K562 (cell line): Measurements from ENCODE around the gene EN2. TPM values are rescaled to one million over a fixed set of nuclear protein-coding genes. Genes with fewer than 3 reads are reported as not detected.
"Not testable (repeated sequence)": the region's sequence is repeated elsewhere in the genome, so short reads cannot be mapped to it uniquely, and the experiment has no call there.

Experiments used
- ATAC-seq: fragments of 200-7000 bp; cut with Tn5 transposase; 3 replicates; pipeline ENCODE4 v1.9.1; 2020; ENCODE audit warnings: moderate library complexity
- BruUV-seq: library from RNA; stranded (reverse); fragments of 400-500 nt; replicated peaks from 2 replicates; lab custom pipeline; 2021; lab: Mats Ljungman, UMichigan
- CTCF ChIA-PET: fragments of 300-600 bp; formaldehyde crosslinking; extraction: SDS; loops from one replicate; lab custom pipeline; 2021; ENCODE audit warnings: low intra/inter-chr PET ratio; lab: Yijun Ruan, JAX
- POLR2A ChIA-PET: fragments of 300-600, 350-650 bp; sonication (Branson Sonifier 250); formaldehyde crosslinking; extraction: SDS; loops from one replicate; lab custom pipeline; 2021; ENCODE audit warnings: antibody characterized with exemption, inconsistent platforms; lab: Yijun Ruan, JAX
- DNase-seq, 4 experiments: peaks; one replicate each; pipeline versions ENCODE4 v3.0.0 to v3.0.0-alpha.2; 2011 to 2018; ENCODE audit warnings: low spot score in 3 of 4, mixed read lengths in 3 of 4; ENCODE audit errors: extremely low read depth in 1 of 4
- FAIRE-seq: peaks from 2 replicates; lab custom pipeline; 2011; peaks lifted over from hg19 to GRCh38; lab: Jason Lieb, UNC
- H2AFZ ChIP-seq: 2 replicates; pipeline ENCODE4 v1.6.0; 2011; ENCODE audit warnings: low read depth, low read length, control low read depth, inconsistent platforms
- H3K27ac ChIP-seq: fragments of 200-600 bp; 3 replicates; pipeline ENCODE4 v1.8.0; 2011; ENCODE audit warnings: low read depth, mild to moderate bottlenecking, control low read depth, inconsistent platforms, low read length, moderate library complexity, mixed read lengths; ENCODE audit errors: extremely low read depth
- H3K27me3 ChIP-seq, 2 experiments: fragments of 300-600 bp in 1 of 2; 2 replicates in 1 of 2; 3 replicates in 1 of 2; pipeline versions ENCODE4 v1.6.0 to v1.8.0; 2011; ENCODE audit warnings: inconsistent platforms in 2 of 2, low read length in 2 of 2, mild to moderate bottlenecking in 1 of 2, mixed read lengths in 1 of 2, moderate library complexity in 1 of 2; ENCODE audit not compliant: control insufficient read depth in 2 of 2, insufficient read depth in 2 of 2
- H3K36me3 ChIP-seq: fragments of 300-600 bp; 3 replicates; pipeline ENCODE4 v1.8.0; 2011; ENCODE audit warnings: mild to moderate bottlenecking, low read length, inconsistent platforms; ENCODE audit not compliant: control insufficient read depth, insufficient read depth
- H3K4me1 ChIP-seq, 2 experiments: fragments of 200-600 bp in 1 of 2; replicated peaks in 1 of 2; 2 replicates in 1 of 2; 3 replicates in 1 of 2; pipeline versions ENCODE4 v1.5.1 to v1.8.0; 2011; ENCODE audit warnings: inconsistent platforms in 2 of 2, low read length in 2 of 2, mild to moderate bottlenecking in 1 of 2, mixed read lengths in 1 of 2, moderate library complexity in 1 of 2; ENCODE audit not compliant: control insufficient read depth in 2 of 2, insufficient read depth in 2 of 2
- H3K4me2 ChIP-seq: 2 replicates; pipeline ENCODE4 v1.6.1; 2011; ENCODE audit warnings: low read length, control low read depth, inconsistent platforms, mixed read lengths; ENCODE audit not compliant: insufficient read depth
- H3K4me3 ChIP-seq: fragments of 200-600 bp; sonication (generic), shearing (Covaris generic); 2 replicates; pipeline ENCODE4 v1.5.1; 2016; ENCODE audit warnings: control low read depth, inconsistent platforms
- H3K79me2 ChIP-seq: fragments of 200-600 bp; 3 replicates; pipeline ENCODE4 v1.8.0; 2011; ENCODE audit warnings: low read length, inconsistent platforms; ENCODE audit not compliant: control insufficient read depth, insufficient read depth
- H3K9ac ChIP-seq, 2 experiments: 2 replicates each; pipeline versions ENCODE4 v1.6.0 to v1.6.1; 2011; ENCODE audit warnings: low read depth in 2 of 2, low read length in 2 of 2, control low read depth in 1 of 2, inconsistent platforms in 1 of 2, mild to moderate bottlenecking in 1 of 2, mixed read lengths in 1 of 2; ENCODE audit not compliant: insufficient read depth in 1 of 2
- H3K9me1 ChIP-seq: one replicate; pipeline ENCODE4 v1.6.0; 2011; ENCODE audit warnings: inconsistent platforms, mild to moderate bottlenecking, low read length, moderate library complexity; ENCODE audit not compliant: control insufficient read depth, insufficient read depth
- H3K9me3 ChIP-seq: replicated peaks from 2 replicates; pipeline ENCODE4 v1.5.1; 2011; ENCODE audit warnings: low read depth, low read length, inconsistent platforms; ENCODE audit not compliant: control insufficient read depth, insufficient read depth
- H4K20me1 ChIP-seq: replicated peaks from 2 replicates; pipeline ENCODE4 v1.6.1; 2011; ENCODE audit warnings: low read length, inconsistent platforms, mixed read lengths; ENCODE audit not compliant: control insufficient read depth, insufficient read depth
- L3MBTL2 ChIP-seq: fragments of 450-650 bp; IDR thresholded peaks from 2 replicates; pipeline ENCODE4 v1.6.1; 2016; ENCODE audit warnings: mild to moderate bottlenecking, moderate library complexity
- POLR3G ChIP-seq: IDR thresholded peaks from 2 replicates; pipeline ENCODE4 v1.6.1; 2011; ENCODE audit not compliant: insufficient read length, insufficient replicate concordance; ENCODE audit errors: extremely low read depth
- TSC22D4 ChIP-seq: fragments of 450-650 bp; IDR thresholded peaks from 2 replicates; pipeline ENCODE4 v1.6.1; 2016; ENCODE audit warnings: missing genetic modification characterization, missing biosample characterization, control low read depth
- ZNF239 ChIP-seq: fragments of 250-450 bp; sonication (Bioruptor Pico); IDR thresholded peaks from 2 replicates; pipeline ENCODE4 v1.4.0; 2020; ENCODE audit warnings: mild to moderate bottlenecking
- ZNF584 ChIP-seq: fragments of 200-800 bp; sonication (Bioruptor generic); IDR thresholded peaks from 2 replicates; pipeline ENCODE4 v1.6.1; 2016; ENCODE audit warnings: low read depth, mild to moderate bottlenecking, missing genetic modification characterization, missing compliant biosample characterization
- WGBS: fragments of 100-300 bp; shearing (Covaris generic); methylation state at CpG from one replicate; pipeline ENCODE4 v1.1.6; 2016; ENCODE audit warnings: low coverage, mixed read lengths; ENCODE audit not compliant: insufficient coverage; ENCODE audit errors: missing lambda C conversion rate; 5-methylcytosine and 5-hydroxymethylcytosine counted together
- in situ Hi-C: fragments of 300-500 bp; cut with MboI; formaldehyde crosslinking; loops from 4 replicates; pipeline ENCODE4 v1.15.0; 2018; ENCODE audit warnings: inconsistent platforms, mixed read lengths
- intact Hi-C: fragments of 100-400 bp; cut with micrococcal nuclease; formaldehyde crosslinking; loops from 2 replicates; pipeline ENCODE4 v1.14.2; 2022
- polyA plus RNA-seq, 8 experiments: library from polyadenylated mRNA; depleted of rRNA in 4 of 8; stranded (reverse) in 5 of 8; unstranded in 3 of 8; fragments of >200 nt; fragmentation: Nextera tagmentation in 2 of 8; fragmentation: Illumina TruSeq in 1 of 8; extraction: Ambion mirVana in 2 of 8; extraction: Trizol in 1 of 8; gene quantifications; 2 replicates each; pipeline versions ENCODE4 v1.2.1 to v1.2.3, GENCODE V29; 2011 to 2014; ENCODE audit warnings: inconsistent platforms in 1 of 8, missing spikeins in 1 of 8
- total RNA-seq, 7 experiments: library from RNA; depleted of rRNA in 6 of 7; stranded (reverse); fragments of >200 nt in 6 of 7; fragmentation: Illumina TruSeq in 2 of 7; extraction: Trizol in 2 of 7; gene quantifications; 2 replicates each; pipeline versions ENCODE4 v1.2.1 to v1.2.3, GENCODE V29; 2011 to 2021; ENCODE audit warnings: low replicate concordance in 1 of 7
- TF ChIP-seq, protein P1 (sequence below), 2 experiments: IDR thresholded peaks; 2 replicates each; pipeline ENCODE4 v1.6.1; 2011; ENCODE audit warnings: borderline replicate concordance in 1 of 2, control low read depth in 1 of 2, low read depth in 1 of 2, low read length in 1 of 2, mild to moderate bottlenecking in 1 of 2, mixed read lengths in 1 of 2, moderate library complexity in 1 of 2; ENCODE audit not compliant: insufficient read depth in 1 of 2, insufficient read length in 1 of 2, poor library complexity in 1 of 2, severe bottlenecking in 1 of 2; ENCODE audit errors: extremely low read depth in 1 of 2
- TF ChIP-seq, protein P2 (sequence below): sonication (generic); formaldehyde crosslinking; IDR thresholded peaks from 2 replicates; pipeline ENCODE4 v1.8.0; 2022; ENCODE audit warnings: missing genetic modification reagents, mild to moderate bottlenecking, borderline replicate concordance
- TF ChIP-seq, protein P3 (sequence below): fragments of 450-650 bp; formaldehyde crosslinking; conservative IDR thresholded peaks from 2 replicates; pipeline ENCODE4 v1.4.0; 2022; ENCODE audit warnings: mild to moderate bottlenecking, missing genetic modification characterization

The EN2 gene
- total and polyA plus RNA-seq, 9 of the 15 experiments (the other 6 are each of a cell fraction or from before 2014, with no cell fraction given) = 0.04 TPM; not detected in 7

DNA sequence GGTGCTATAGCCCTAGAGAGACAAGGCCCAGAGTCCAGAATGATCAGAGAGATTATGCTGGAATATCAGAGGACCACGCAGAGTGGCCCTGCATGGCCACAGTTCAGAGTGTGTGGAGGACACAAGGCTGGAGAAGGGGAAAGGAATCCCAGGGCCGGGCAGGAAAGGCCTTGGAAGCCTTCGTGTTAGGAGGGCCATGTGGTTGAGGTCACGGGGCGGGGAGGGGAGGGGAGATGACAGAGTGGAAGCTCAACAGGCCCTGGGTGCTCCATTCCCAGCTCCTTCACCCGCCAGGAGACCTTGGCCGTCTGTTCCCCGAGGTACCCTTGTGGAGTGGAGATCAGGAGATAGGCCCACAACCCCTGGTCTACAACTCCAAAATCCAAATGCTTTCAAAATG is 13.2 kb upstream of the EN2 start (continued):
- no peak for TF ChIP-seq ZNF584 (CRISPR knock-in tag)
- TF ChIP-seq, protein P1, sequence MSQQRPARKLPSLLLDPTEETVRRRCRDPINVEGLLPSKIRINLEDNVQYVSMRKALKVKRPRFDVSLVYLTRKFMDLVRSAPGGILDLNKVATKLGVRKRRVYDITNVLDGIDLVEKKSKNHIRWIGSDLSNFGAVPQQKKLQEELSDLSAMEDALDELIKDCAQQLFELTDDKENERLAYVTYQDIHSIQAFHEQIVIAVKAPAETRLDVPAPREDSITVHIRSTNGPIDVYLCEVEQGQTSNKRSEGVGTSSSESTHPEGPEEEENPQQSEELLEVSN (IDR thresholded peaks at IDR 0.05; ENCODE audit: borderline replicate concordance in 1 of 2, extremely low read depth in 1 of 2, insufficient read depth in 1 of 2, insufficient read length in 1 of 2, low read depth in 1 of 2, low read length in 1 of 2, poor library complexity in 1 of 2, severe bottlenecking in 1 of 2) = peak in 1 of 2 experiments; percentile 41
- TF ChIP-seq ZNF239 = no peak
- TF ChIP-seq L3MBTL2 = 0 out of 2 replicates have a peak, but pooled peaks have one; percentile 24
- TF ChIP-seq, protein P2, sequence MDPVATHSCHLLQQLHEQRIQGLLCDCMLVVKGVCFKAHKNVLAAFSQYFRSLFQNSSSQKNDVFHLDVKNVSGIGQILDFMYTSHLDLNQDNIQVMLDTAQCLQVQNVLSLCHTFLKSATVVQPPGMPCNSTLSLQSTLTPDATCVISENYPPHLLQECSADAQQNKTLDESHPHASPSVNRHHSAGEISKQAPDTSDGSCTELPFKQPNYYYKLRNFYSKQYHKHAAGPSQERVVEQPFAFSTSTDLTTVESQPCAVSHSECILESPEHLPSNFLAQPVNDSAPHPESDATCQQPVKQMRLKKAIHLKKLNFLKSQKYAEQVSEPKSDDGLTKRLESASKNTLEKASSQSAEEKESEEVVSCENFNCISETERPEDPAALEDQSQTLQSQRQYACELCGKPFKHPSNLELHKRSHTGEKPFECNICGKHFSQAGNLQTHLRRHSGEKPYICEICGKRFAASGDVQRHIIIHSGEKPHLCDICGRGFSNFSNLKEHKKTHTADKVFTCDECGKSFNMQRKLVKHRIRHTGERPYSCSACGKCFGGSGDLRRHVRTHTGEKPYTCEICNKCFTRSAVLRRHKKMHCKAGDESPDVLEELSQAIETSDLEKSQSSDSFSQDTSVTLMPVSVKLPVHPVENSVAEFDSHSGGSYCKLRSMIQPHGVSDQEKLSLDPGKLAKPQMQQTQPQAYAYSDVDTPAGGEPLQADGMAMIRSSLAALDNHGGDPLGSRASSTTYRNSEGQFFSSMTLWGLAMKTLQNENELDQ = no peak
- no peak for TF ChIP-seq TSC22D4 (tag)
- TF ChIP-seq POLR3G = no peak
- TF ChIP-seq, protein P3, sequence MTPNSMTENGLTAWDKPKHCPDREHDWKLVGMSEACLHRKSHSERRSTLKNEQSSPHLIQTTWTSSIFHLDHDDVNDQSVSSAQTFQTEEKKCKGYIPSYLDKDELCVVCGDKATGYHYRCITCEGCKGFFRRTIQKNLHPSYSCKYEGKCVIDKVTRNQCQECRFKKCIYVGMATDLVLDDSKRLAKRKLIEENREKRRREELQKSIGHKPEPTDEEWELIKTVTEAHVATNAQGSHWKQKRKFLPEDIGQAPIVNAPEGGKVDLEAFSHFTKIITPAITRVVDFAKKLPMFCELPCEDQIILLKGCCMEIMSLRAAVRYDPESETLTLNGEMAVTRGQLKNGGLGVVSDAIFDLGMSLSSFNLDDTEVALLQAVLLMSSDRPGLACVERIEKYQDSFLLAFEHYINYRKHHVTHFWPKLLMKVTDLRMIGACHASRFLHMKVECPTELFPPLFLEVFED (CRISPR knock-in tag) = no peak

DNA sequence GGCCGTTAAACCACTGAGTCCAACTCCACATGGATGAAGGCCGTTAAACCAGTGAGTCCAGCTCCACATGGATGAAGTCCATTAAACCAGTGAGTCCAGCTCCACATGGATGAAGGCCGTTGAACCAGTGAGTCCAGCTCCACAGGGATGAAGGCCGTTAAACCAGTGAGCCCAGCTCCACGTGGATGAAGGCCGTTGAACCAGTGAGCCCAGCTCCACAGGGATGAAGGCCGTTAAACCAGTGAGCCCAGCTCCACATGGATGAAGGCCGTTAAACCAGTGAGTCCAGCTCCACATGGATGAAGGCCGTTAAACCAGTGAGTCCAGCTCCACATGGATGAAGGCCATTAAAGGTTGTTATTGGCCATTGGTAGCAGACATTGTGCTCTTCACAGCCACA is 12.3 kb upstream of the EN2 start:
- H2AFZ ChIP-seq, H3K4me2 ChIP-seq, FAIRE-seq, BruUV-seq, H3K9me3 ChIP-seq, DNase-seq, CTCF ChIA-PET, in situ Hi-C loops, H3K79me2 ChIP-seq, H3K27ac ChIP-seq, ATAC-seq, intact Hi-C loops, H3K4me3 ChIP-seq, H3K9ac ChIP-seq, H3K9me1 ChIP-seq, H3K36me3 ChIP-seq: not testable (repeated sequence)
- peaks cover 50 to 70% of the 10 kb centered on the region in 2 experiments for H3K27me3 ChIP-seq
- peaks cover 13% of the 10 kb centered on the region for H4K20me1 ChIP-seq
- POLR2A ChIA-PET = interaction anchor here (0.6 kb wide), 1 partner anchor 14 kb away, joined by 3 read pairs; no protein-coding TSS in a partner anchor
- peaks cover 0 to 12% of the 10 kb centered on the region in 2 experiments; a peak in 1 of 5 replicates for H3K4me1 ChIP-seq
- WGBS = 2% methylated on average over 9 of the region's 9 CpGs
